Immature natural killer cell (primary cell): ENCODE measurements around the gene RGS18. TPM values are rescaled to one million over a fixed set of nuclear protein-coding genes. Genes with fewer than 3 reads are reported as not detected.

ENCODE experiments used
- DNase-seq, 3 donors: peaks; one replicate each; pipeline ENCODE4 v3.0.0; 2022; ENCODE audit warnings: mixed read lengths in 1 of 3
- H3K27ac Mint-ChIP-seq, 6 donors: one replicate each; pipeline ENCODE4 v1.8.0; 2020; ENCODE audit warnings: mixed read lengths in 6 of 6, mild to moderate bottlenecking in 5 of 6, inconsistent platforms in 4 of 6, moderate library complexity in 3 of 6
- H3K27me3 Mint-ChIP-seq, 3 donors: one replicate each; pipeline ENCODE4 v1.8.0; 2020 to 2021; ENCODE audit warnings: low read depth in 3 of 3, mild to moderate bottlenecking in 3 of 3, mixed read lengths in 3 of 3, moderate library complexity in 3 of 3, inconsistent platforms in 1 of 3
- H3K36me3 Mint-ChIP-seq, 3 donors: one replicate each; pipeline ENCODE4 v1.8.0; 2020; ENCODE audit warnings: mixed read lengths in 3 of 3, inconsistent platforms in 2 of 3, mild to moderate bottlenecking in 2 of 3
- H3K4me1 Mint-ChIP-seq, 2 donors: one replicate each; pipeline ENCODE4 v1.8.0; 2020; ENCODE audit warnings: inconsistent platforms in 2 of 2, mild to moderate bottlenecking in 2 of 2, mixed read lengths in 2 of 2, moderate library complexity in 1 of 2
- H3K4me3 Mint-ChIP-seq, 5 donors: one replicate each; pipeline ENCODE4 v1.8.0; 2020; ENCODE audit warnings: mild to moderate bottlenecking in 5 of 5, mixed read lengths in 5 of 5, inconsistent platforms in 3 of 5, moderate library complexity in 3 of 5
- H3K9me3 Mint-ChIP-seq, 6 donors: one replicate each; pipeline ENCODE4 v1.8.0; 2020; ENCODE audit warnings: mild to moderate bottlenecking in 6 of 6, mixed read lengths in 6 of 6, inconsistent platforms in 4 of 6, moderate library complexity in 3 of 6
- polyA plus RNA-seq, 3 donors: library from polyadenylated mRNA; unstranded; fragments of 300-500 nt; fragmentation: Illumina TruSeq; gene quantifications; one replicate each; pipeline ENCODE4 v1.2.3, GENCODE V29; 2021

The RGS18 gene
- polyA plus RNA-seq, 3 donors from 2014 or later, result 1.3 to 14.3 (median 6.1) TPM

DNA sequence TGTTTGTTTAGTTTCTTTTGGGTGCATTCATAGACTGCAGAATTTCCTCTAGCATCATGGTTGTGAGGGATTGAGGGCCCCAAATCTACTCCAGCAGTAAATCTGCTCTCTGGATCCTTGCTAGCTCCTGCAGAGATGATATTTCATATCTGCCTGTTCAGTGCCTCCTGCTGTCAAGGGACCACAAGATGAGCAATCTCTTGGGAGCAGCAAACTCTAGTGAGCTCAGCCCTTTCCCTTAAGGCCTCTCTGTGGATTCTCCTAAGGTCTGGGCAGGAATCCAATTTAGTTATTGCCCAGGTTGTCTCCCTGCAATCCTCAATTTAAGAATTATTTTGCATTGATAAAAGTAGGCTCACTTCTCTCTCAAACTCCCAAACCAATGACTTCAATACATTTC lies 76.9 kb downstream of the RGS18 start:
- Mint-ChIP-seq H3K4me1 (no peaks in the 10 kb centered on the region), H3K27me3 (no peaks in the 10 kb centered on the region), H3K27ac (no peak overlapping the region), H3K9me3 (peaks cover 4 to 33% (median 12%) of the 10 kb centered on the region in 6 donors), H3K4me3 (no peak overlapping the region), H3K36me3 (no peaks in the 10 kb centered on the region)
- no peak for DNase-seq

Other genes with a start within 250 kb of the RGS18 start
- not detected for gene RGS21, start 158.5 kb downstream of the RGS18 start, polyA plus RNA-seq